CD4-positive, alpha-beta T cell treated with Interleukin-17A for 4 hours (primary cell): ENCODE data around the gene STK4.
"Not testable (repeated sequence)": the region's sequence is repeated elsewhere in the genome, so short reads cannot be mapped to it uniquely, and the experiment has no call there.

Experiments
- DNase-seq: peaks from one replicate; pipeline ENCODE4 v3.0.0-alpha.2; 2020; ENCODE audit warnings: mixed read lengths

STK4 gene

DNA sequence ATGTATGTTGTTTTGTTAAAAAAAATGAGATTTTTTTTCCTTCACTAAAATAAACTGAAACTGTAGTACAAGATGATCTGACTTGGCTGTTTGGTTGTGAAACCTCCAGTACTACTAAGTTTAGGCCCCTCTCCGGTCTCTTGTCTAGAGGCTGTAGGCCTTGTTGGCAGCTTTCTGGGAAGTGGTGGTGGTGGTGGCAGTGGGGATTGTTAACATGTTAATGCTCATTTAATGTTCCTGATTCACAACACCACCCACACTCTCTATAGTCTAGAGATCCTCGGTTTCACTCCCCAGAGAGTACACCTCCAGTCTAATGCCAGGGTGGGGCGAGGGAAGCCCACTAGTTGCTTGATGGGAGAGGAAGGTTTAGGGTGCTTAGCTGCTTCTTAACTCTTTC lies 24.1 kb downstream of the STK4 start:
- DNase-seq, result peak; percentile 39

DNA sequence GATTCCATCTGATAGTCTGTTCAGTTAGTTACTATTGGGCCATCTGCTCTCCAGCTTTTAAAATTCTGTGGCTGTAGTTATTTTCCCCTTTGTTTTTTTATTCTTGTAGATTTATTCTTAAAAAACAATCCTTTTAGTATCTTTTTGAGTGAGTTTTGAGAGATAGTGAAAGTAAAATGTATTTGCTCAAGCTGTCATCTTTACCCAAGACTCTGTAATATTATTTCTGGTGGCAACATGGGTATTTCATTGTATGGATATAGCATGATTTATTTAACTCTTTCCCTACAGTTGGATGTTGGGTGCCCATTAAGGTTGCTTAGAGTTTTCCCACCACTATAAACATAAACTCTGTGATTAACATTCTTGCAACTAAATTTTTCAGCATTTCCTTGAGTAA lies 24.6 kb downstream of the STK4 start:
- no peak for DNase-seq

DNA sequence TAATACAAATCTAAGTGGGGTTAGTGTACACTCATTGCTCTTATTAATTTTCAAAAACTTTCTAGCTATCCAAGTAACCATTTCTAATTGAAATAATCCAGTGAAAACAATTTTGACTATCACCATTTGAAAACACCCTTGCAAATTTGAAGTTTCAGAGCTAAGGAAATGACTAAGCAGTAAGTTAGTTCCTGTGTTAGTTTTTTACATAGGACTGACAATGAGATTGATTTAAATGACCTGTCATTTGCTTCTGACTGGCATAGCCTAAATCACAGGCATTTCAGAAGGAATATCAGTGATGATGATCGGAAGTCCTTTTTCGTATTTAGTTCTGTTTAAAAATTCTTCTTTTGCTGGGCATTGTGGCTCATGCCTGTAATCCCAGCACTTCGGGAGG lies 27.0 kb downstream of the STK4 start:
- DNase-seq, result no peak

DNA sequence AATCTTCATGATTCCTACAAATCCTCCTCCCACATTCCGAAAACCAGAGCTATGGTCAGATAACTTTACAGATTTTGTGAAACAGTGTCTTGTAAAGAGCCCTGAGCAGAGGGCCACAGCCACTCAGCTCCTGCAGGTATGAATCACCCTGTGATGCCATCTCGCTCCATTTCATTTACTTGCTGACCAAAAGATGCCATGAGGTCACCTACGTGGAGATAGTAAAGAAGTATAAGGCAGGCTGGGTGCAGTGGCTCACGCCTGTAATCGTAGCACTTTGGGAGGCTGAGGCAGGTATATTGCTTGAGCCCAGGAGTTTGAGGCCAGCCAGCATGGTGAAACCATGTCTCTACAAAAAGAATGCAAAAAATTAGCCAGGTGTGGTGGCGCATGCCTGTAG lies 30.9 kb downstream of the STK4 start:
- DNase-seq, result no peak

DNA sequence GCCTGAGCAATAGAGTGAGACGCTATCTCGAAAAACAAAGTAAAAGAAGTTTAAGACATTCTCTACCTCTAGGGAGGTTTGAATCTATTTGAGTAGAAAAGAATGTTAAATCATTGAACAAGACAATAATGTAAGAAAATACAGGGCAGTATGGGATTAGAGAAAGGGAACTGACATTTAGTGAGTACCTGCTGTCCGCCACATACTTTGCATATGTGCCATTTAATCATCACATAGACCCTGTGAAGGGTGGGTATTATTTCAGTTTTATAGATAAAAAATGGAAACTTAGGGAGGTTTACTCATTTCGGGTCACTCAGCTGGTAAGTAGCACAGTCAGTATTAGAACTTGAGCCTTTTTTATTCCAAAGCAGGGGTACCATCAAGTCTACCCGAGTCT lies 31.4 kb downstream of the STK4 start:
- DNase-seq, result no peak

DNA sequence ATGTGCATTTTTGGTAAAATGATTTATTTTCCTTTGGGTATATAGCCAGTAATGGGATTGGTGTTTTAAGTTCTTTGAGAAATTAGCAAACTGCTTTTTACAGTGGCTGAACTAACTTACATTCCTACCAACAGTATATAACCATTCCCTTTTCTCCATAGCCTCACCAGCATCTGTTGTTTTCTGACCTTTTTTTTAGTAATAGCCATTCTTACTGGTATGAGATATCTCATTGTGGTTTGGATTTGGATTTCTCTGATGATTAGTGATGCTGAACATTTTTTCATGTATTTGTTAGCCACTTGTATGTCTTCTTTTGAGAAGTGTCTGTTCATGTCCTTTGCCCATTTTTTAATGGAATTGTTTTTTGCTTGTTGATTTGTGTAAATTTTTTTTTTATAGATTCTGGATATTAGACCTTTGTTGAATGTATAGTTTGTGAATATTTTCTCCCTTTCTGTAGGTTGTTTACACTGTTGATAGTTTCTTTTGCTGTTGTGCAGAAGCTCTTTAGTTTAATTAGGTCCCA lies 42.3 kb downstream of the STK4 start:
- no peak for DNase-seq

DNA sequence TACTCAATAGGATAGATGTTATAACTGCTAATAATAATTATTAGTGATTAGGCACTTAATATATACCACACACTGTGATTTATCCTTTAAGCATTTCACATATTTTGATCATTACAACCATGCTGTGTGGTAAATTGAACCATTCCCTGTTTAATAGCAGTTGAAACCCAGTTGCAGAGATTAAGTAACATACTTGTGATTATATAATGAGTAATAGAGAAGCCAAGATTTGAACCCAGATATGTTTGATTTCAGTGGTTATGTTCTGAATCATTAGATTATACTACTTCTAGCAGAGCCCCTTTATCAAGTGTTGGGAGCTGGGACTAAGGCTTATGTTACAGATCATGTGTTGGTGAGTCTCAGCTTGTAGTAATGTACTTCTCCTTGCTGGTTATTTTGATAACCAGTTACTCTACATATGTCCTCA lies 44.1 kb downstream of the STK4 start:
- no peak for DNase-seq

DNA sequence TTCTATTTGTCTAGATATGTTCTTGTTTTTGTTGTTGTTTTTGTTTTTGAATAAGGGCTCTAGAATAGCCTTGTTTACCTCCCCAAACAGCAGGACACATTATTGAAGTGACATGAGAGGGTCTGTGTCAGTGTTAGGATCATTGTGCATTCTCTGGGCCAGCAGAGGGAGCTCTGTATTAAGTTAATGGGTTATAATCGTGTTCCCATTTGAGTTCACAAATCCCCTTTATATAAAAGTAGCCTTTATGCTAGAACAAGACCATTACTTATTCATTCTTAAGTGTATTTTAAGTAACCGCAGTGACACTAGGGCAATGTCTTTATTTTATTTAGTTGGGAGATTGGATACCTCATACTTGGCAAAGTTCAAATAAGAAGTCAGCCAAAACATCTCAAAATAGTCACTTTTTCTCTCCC lies 44.8 kb downstream of the STK4 start:
- peak; percentile 69 for DNase-seq

DNA sequence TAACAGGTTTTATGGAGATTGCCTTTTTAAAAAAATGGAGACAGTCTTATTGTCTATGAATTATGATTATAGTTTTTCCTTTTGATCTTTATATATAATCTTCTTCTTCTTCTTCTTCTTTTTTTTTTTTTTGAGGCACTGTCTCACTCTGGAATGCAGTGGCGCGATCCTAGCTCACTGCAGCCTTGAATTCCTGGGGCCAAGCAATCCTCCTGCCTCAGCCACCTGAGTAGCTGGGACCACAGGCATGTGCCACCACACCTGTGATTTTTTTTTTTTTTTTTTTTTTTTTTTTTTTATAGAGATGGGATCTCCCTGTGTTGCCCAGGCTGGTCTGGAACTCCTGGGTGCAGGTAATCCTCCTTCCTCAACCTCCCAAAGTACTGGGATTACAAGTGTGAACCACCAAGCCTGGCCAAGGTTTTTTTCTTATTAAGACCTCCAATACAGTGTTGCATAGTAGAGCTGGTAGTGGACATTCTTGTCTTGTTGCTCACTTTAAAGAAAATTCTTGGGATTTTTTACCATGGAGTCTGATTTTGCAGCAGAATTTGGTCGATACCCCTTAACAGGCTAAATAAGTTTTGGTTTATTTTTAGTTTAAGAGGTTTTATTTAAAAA lies 46.5 kb downstream of the STK4 start:
- no peak for DNase-seq

DNA sequence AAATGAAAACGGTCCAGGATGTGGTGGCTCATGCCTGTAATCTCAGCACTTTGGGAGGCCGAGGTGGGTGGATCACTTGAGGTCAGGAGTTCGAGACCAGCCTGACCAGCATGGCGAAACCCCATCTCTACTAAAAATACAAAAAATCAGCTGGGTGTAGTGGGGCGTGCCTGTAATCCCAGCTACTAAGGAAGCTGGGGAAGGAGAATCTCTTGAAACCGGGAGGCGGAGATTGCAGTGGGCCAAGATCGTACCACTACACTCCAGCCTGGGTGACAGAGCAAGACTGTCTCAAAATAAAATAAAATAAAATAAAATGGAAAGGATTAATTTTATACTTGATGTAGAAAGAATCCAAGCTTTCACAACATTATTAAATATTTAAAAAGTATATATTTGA lies 47.8 kb downstream of the STK4 start:
- not testable (repeated sequence) for DNase-seq

DNA sequence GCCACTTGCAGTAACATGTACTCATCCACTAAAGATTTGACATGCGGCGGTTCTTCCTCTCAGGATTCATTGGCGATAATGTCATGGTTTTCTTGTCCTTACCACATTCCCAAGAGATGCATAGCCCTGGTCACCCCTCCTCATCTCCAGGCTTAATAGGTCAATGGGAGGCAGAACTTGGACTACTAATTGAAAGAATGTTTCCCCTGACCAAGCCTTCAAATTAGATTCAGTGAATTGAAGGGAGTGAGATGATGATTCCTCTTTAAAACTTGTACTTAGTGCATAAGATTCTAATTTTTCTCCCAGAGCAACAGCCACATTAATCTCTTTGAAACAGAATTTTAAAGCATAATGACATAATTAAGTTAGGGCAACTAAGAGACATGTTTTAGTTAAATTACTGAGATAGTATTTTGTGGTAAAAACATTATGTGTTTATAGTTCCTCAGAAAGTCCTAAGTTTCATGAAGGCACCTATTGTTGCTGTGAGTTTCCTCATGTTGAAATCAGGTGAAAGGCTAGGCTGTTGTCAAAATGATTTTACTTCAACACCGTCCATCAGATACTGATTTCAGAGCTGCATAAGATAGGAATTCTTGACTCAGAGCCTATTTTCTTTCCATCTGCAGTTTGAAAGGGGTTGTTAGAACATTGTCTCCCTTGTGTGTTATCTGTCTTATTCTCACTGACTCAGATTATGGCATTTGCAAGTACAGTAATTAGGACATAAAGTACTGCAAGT lies 48.5 kb downstream of the STK4 start:
- DNase-seq, result no peak

DNA sequence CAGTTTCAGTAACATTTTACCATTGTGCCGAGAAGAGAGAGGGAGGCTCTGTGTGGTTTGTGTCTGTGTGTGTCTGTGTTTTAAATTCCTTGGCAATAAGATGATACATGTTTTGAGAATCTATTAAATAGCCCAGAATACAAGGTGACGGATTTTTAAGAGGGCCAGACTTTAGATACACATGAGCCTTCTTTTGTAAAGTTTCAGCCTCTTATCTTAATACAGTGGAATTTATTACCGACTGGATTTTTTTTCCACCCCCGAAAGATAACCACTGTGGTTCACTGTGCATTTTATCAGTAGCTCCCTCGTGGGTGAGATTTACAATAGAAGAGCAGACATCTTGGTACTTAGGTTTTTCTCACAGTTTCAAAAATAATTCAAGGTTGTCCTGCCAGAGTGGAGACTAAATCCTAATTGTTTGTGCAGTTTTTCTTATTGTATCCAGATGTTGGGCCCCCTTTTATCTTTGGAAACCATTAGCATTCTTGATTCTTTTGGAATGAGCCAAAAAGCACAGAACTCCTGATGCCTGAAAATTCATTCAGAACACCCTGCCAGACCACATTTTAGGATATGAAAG lies 49.9 kb downstream of the STK4 start:
- no peak for DNase-seq

DNA sequence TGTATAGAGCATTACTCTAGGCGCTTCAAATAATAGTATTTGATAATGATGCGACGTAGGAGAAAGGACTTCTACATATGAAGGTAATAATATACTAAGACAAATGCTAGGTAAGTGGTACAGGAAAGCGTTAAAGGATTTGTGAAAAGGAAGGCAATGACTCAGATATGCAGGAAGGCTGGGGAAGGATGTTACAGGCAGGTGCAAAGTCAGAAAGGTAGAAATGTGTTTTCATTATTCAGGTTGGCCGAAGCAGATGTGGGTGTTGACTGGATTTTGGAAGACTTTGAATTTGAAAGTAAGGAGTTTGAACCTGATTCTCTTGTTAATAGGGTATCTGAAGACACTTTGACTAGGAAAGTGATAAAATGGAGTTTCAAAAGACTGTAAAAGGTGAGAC lies 51.0 kb downstream of the STK4 start:
- no peak for DNase-seq

DNA sequence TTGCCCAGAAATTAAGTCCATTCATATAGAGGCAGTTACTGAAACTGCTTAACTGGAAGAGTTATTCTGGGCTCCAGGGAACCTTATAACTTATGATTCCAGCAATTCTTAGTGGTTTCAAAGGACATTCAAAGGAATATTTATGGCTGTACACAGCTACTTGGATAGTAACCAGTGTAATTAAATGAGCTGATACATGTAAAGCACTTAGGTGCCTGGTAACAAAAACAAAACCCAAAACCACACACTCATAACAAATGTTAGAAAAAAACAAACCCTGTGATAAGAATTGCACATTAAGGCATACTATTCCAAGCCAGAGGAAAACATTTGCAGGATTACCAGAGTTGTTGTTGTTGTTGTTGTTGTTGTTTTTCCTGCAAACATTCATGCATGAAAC lies 51.5 kb downstream of the STK4 start:
- DNase-seq, result no peak

DNA sequence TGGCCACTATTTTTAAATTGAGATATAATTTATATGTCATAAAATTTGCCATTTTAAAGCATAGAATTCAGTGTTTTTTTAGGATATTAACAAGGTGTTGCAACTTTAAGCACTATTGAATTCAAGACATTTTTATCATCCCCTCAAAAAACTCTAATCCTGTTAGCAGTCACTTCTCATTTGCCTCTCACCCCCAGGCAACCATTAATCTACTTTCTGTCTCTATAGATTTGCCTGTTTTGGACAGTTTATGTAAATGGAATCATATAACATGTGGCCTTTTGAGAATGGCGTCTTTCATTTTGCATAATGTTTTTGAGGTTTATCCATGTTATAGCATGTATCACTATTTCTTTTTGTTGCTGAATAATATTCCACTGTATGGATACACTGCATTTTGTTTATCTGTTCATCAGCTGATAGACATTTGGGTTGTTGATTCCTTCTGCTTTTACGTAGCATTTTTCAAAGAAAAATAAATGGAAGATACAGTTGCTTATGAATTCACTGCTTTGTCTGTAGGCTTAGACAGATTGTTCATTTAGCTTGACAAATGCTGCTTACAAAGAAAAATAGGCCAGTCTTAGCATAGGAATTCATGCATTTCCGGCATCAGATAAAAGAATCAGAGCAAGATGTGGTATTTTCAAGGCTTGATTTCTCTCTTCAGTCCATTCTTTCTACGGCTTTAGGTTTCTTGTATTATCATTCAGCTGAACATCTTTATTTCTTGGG lies 52.9 kb downstream of the STK4 start:
- DNase-seq, result no peak

DNA sequence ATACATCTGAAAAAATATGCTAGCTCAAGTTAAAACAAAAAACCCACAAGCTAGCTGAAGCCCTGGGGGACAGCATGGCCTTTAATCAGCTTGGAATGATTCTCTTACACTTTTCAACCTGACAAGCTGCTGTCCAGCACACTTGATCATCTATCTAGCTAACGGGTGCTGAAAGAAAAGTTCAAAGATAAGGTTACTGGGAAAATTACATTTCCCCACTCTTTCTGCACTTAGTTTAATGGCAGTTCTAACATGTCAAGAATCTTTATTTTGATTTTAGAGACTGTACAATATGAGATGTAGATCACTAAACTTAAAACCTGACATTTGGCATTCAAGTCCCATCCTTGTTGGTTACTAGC lies 53.4 kb downstream of the STK4 start:
- DNase-seq, result no peak

DNA sequence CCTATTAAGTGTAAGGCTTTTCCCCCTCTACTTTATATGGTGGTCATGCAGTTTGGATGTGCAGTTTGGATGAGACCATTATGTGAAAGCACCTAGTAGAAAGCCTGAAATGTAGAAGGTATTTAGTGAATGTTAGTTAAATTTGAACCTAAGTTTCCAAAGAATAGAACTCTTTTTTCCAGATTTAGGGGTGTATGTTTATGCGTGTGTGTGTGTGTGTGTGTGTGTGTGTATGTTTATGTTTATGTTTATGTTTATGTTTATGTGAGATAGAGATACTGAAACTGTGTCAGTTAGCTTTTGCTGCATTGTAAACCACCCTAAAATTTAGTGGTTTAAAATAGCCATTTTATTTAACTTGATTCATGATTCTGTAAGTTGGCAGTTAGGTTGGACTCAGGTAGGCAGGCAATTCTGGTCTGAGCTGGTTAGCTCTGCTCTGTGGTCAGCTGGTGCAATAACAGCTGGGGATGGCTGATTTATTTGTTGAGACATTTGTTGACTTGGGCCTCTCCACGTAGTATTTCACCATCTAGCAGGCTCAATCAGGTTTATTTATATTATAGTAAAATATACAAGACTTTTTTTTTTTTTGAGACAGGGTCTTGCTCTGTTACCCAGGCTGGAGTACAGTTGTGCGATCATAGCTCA lies 54.0 kb downstream of the STK4 start:
- DNase-seq, result no peak

DNA sequence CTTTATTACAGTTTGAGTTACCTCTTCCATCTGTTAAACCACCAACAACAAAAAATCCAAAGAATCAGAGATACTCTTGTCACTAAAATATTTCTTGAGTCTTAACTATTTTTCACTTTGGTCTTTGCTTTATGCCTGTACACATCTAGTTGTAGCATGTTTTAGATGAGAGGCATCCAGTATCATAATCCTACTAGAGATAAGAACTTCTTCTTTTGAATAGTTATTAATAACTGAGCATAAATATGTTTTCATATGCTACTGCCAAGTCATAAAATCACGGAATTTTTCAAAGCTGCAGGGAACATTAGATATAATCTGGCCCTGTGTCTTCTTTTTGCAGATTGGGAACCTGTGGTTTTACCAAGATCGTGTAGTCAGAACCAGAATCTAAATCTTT lies 55.3 kb downstream of the STK4 start:
- no peak for DNase-seq

DNA sequence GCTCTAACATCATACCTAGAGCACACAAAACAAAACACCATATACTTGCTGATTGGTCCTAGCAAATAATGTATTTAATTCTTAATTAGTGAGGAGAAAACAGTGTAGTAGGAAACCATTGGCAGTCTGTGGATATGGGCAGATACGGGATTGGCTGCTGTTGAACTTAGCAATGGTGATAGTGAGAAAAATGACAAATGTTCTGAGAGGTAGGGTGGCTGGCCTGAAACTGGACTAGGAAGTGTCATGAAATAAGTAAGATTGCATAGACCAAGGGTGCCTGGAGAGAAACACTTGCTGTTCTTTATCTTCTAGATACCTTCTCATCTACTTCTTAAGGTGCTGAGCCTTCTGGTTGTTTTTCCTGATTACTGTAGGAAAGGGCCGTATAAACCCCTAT lies 56.8 kb downstream of the STK4 start:
- not testable (repeated sequence) for DNase-seq

DNA sequence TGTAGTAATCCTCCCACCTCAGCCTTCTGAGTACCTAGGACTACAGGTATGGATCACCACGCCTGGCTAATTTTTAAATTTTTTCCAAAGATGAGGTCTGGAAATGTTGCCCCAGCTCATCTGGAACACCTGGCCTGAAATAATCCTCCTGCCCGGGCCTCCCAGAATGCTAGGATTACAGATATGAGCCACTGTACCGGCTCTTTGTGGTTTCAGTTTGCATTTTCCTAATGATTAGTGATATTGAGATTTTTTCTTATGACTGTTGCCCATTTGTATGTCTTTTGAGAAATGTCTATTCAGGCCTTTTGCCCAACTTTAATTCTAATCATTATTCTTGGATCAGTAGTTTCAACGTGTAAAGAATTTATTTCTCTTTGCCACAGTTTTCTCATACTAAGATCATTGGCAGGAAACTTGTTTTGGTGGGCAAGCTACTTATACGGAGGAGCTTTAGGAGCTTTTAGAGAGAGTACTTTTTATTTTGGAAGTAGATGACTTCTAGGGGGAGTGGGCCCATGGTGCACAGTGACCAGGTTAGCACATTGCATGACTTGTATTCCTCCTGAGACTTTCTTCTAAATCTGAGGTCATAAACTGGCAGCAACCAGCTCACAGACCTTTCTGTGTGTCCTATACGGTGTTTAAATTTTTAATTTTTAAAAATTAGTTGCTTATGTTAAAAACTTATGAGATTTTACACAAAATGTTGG lies 62.3 kb downstream of the STK4 start:
- DNase-seq, result no peak

DNA sequence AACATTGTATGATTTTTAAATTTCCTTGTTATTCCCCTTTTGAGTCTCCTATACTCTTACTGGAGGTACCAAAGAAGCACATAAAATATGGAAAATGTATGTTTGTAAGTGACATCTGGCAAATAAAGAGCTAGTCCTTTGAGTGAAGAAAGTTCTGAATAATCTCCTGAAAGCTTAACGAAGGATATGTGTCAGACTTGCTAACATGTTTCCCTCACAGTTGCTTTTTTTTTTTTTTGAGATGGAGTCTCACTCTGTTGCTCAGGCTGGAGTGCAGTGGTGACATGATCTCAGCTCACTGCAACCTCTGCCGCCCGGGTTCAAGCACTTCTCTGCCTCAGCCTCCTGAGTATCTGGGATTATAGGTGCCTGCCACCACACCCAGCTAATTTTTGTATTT lies 63.6 kb downstream of the STK4 start:
- no peak for DNase-seq

DNA sequence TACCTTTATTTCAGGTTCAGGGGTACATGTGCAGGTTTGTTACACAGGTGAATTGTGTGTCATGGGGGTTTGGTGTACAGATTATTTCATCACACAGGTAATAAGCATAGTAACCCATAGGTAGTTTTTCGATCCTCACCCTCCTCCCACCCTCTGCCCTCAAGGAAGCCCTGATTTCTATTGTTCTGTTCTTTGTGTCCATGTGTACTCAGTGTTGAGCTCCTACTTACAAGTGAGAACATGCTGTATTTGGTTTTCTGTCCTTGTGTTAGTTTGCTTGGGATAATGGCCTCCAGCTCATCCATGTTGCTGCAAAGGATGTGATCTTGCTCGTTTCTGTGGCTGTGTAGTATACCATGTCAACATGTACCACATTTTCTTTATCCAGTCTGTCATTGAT lies 66.0 kb downstream of the STK4 start:
- no peak for DNase-seq
